GM12878 (cell line): ENCODE results near the gene LARGE1. TPM values are rescaled to one million over a fixed set of nuclear protein-coding genes. Genes with fewer than 3 reads are reported as not detected.
A peak's percentile ranks its signal among the peaks of the same experiment; 100 is the strongest.

Source experiments
- ATF7 ChIP-seq: fragments of 450-650 bp; IDR thresholded peaks from 2 replicates; pipeline ENCODE4 v1.6.1; 2016; ENCODE audit warnings: low read depth, mild to moderate bottlenecking
- CHD2 ChIP-seq: IDR thresholded peaks from 2 replicates; pipeline ENCODE4 v1.6.1; 2011; ENCODE audit warnings: low read depth, low read length, improper control_type of control experiment, borderline replicate concordance
- EP300 ChIP-seq, 2 experiments: fragments of 150-350 bp in 1 of 2; IDR thresholded peaks; 2 replicates each; pipeline ENCODE4 v1.6.1; 2011 to 2012; ENCODE audit warnings: low read depth in 2 of 2, low read length in 2 of 2, borderline replicate concordance in 1 of 2, improper control_type of control experiment in 1 of 2, inconsistent platforms in 1 of 2; ENCODE audit not compliant: control insufficient read depth in 1 of 2
- ESRRA ChIP-seq: IDR thresholded peaks from 2 replicates; pipeline ENCODE4 v1.6.1; 2012; ENCODE audit warnings: mild to moderate bottlenecking, low read length, improper control_type of control experiment
- ETV6 ChIP-seq, 2 experiments: fragments of 450-650 bp in 1 of 2; IDR thresholded peaks in 1 of 2; conservative IDR thresholded peaks in 1 of 2; 2 replicates each; pipeline ENCODE4 v1.6.1; 2014; ENCODE audit warnings: antibody characterized with exemption in 1 of 2, borderline replicate concordance in 1 of 2, low read depth in 1 of 2, mild to moderate bottlenecking in 1 of 2, moderate library complexity in 1 of 2
- FOXK2 ChIP-seq: fragments of 450-650 bp; IDR thresholded peaks from 2 replicates; pipeline ENCODE4 v1.6.1; 2017; ENCODE audit warnings: mild to moderate bottlenecking, moderate library complexity
- IRF4 ChIP-seq: IDR thresholded peaks from 2 replicates; pipeline ENCODE4 v1.6.1; 2011; ENCODE audit warnings: low read depth, low read length
- MEF2A ChIP-seq: IDR thresholded peaks from 2 replicates; pipeline ENCODE4 v1.6.1; 2011; ENCODE audit warnings: low read depth, mild to moderate bottlenecking, low read length, moderate library complexity; ENCODE audit not compliant: insufficient read depth
- MXI1 ChIP-seq: fragments of 150-350 bp; IDR thresholded peaks from 2 replicates; pipeline ENCODE4 v1.6.1; 2011; ENCODE audit warnings: low read depth, mild to moderate bottlenecking, inconsistent platforms, low read length, improper control_type of control experiment
- MYB ChIP-seq: fragments of 150-350 bp; IDR thresholded peaks from 2 replicates; pipeline ENCODE4 v1.6.1; 2014; ENCODE audit warnings: mild to moderate bottlenecking, low read depth, low read length, borderline replicate concordance
- NR2C2 ChIP-seq: IDR thresholded peaks from 2 replicates; pipeline ENCODE4 v1.6.1; 2011; ENCODE audit warnings: borderline replicate concordance, low read depth; ENCODE audit not compliant: control insufficient read depth, insufficient read length
- NRF1 ChIP-seq: conservative IDR thresholded peaks from 2 replicates; pipeline ENCODE4 v1.6.1; 2011; ENCODE audit warnings: mild to moderate bottlenecking, low read depth, low read length, improper control_type of control experiment
- RAD51 ChIP-seq: fragments of 450-650 bp; IDR thresholded peaks from 2 replicates; pipeline ENCODE4 v1.6.1; 2016; ENCODE audit warnings: moderate library complexity, mild to moderate bottlenecking, inconsistent platforms
- SMARCA5 ChIP-seq: fragments of 450-650 bp; IDR thresholded peaks from 2 replicates; pipeline ENCODE4 v1.6.1; 2017; ENCODE audit warnings: mild to moderate bottlenecking
- STAT1 ChIP-seq: fragments of 450-650 bp; conservative IDR thresholded peaks from 2 replicates; pipeline ENCODE4 v1.6.1; 2014; ENCODE audit warnings: antibody characterized with exemption, mild to moderate bottlenecking
- SUPT20H ChIP-seq: IDR thresholded peaks from 2 replicates; pipeline ENCODE4 v1.6.1; 2011; ENCODE audit warnings: low read depth, mild to moderate bottlenecking, low read length, moderate library complexity, borderline replicate concordance; ENCODE audit not compliant: control insufficient read depth
- TAF1 ChIP-seq: IDR thresholded peaks from 2 replicates; pipeline ENCODE4 v1.6.1; 2011; ENCODE audit warnings: mild to moderate bottlenecking, low read depth, low read length, borderline replicate concordance
- TBL1XR1 ChIP-seq: IDR thresholded peaks from 2 replicates; pipeline ENCODE4 v1.6.1; 2012; ENCODE audit warnings: low read depth, low read length, improper control_type of control experiment
- TCF3 ChIP-seq: IDR thresholded peaks from 2 replicates; pipeline ENCODE4 v1.6.1; 2012; ENCODE audit warnings: low read depth, mild to moderate bottlenecking, low read length, borderline replicate concordance; ENCODE audit not compliant: insufficient read depth
- ZNF217 ChIP-seq: fragments of 450-650 bp; IDR thresholded peaks from 2 replicates; pipeline ENCODE4 v1.6.1; 2017; ENCODE audit warnings: antibody characterized with exemption, mild to moderate bottlenecking
- polyA plus RNA-seq, 11 experiments: library from polyadenylated mRNA; depleted of rRNA in 4 of 11; unstranded in 6 of 11; stranded (reverse) in 5 of 11; fragments of >200 nt; fragmentation: Nextera tagmentation in 4 of 11; fragmentation: Illumina TruSeq in 1 of 11; extraction: Ambion mirVana in 4 of 11; extraction: Trizol in 1 of 11; gene quantifications; 1 replicate in 1 of 11; 2 replicates in 10 of 11; pipeline versions ENCODE4 v1.2.1 to v1.2.3, GENCODE V29; 2011 to 2016; ENCODE audit warnings: inconsistent platforms in 2 of 11, missing spikeins in 2 of 11, low read depth in 1 of 11
- total RNA-seq, 4 experiments: library from RNA; depleted of rRNA in 3 of 4; stranded (reverse); fragments of >200 nt in 3 of 4; fragmentation: Illumina TruSeq in 1 of 4; extraction: Trizol in 1 of 4; gene quantifications; 2 replicates each; pipeline versions ENCODE4 v1.2.1 to v1.2.3, GENCODE V29; 2013 to 2021
- TF ChIP-seq, protein P1 (sequence below): IDR thresholded peaks from 2 replicates; pipeline ENCODE4 v1.6.1; 2011; ENCODE audit warnings: borderline replicate concordance, low read depth, mild to moderate bottlenecking, moderate library complexity, low read length; ENCODE audit not compliant: insufficient read depth, poor library complexity, severe bottlenecking
- TF ChIP-seq, protein P2 (sequence below): IDR thresholded peaks from 2 replicates; pipeline ENCODE4 v1.6.1; 2011; ENCODE audit warnings: borderline replicate concordance, low read depth, mild to moderate bottlenecking, moderate library complexity, mixed read lengths, low read length; ENCODE audit not compliant: insufficient read depth; ENCODE audit errors: extremely low read length
- TF ChIP-seq, protein P3 (sequence below): fragments of 450-650 bp; formaldehyde crosslinking; IDR thresholded peaks from 2 replicates; pipeline ENCODE4 v1.5.0; 2022; ENCODE audit warnings: mild to moderate bottlenecking, missing genetic modification characterization
- TF ChIP-seq, protein P4 (sequence below): IDR thresholded peaks from 2 replicates; pipeline ENCODE4 v1.6.1; 2011; ENCODE audit warnings: low read depth, low read length, improper control_type of control experiment, borderline replicate concordance

LARGE1 gene
- total and polyA plus RNA-seq, 10 of the 15 experiments (the other 5 are each of a cell fraction or from before 2014, with no cell fraction given): 3.2 to 41.4 (median 17.3) TPM

DNA sequence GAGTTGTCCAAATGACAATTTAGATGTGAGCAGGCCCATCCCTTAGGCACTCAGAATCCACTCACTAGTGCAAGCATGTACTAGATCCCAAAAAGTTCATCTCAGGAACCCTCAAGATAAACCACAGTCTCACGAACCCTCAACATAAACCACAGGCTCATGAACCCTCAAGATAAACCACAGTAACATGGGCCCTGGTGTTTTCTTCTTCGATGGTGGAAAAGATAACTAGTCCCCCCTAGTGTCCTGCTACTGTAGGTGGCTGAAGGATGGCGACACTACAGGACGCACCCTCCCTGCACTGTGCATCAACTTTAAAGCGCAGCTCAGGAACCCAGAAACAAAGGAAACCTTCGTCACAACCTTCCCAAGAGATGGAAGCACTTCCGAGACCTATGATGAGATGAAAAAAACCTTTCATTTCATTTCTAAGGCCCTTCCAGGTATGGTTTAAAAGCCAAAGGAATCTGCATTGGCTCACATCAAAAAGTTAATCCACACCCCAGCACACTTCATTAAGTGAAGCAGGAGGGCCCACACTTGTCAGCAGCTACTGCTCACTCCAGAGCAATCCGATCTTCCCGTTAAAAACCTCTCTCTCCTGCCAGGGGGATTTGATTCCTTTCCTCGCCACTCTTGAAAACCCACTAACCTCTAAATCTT is 2.4 kb downstream of the LARGE1 start (continued):
- TF ChIP-seq, protein P1, sequence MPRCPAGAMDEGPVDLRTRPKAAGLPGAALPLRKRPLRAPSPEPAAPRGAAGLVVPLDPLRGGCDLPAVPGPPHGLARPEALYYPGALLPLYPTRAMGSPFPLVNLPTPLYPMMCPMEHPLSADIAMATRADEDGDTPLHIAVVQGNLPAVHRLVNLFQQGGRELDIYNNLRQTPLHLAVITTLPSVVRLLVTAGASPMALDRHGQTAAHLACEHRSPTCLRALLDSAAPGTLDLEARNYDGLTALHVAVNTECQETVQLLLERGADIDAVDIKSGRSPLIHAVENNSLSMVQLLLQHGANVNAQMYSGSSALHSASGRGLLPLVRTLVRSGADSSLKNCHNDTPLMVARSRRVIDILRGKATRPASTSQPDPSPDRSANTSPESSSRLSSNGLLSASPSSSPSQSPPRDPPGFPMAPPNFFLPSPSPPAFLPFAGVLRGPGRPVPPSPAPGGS: no peak
- no peak for TF ChIP-seq ZNF217
- no peak for TF ChIP-seq MYB
- TF ChIP-seq CHD2: no peak
- TF ChIP-seq ESRRA: no peak
- TF ChIP-seq, protein P2, sequence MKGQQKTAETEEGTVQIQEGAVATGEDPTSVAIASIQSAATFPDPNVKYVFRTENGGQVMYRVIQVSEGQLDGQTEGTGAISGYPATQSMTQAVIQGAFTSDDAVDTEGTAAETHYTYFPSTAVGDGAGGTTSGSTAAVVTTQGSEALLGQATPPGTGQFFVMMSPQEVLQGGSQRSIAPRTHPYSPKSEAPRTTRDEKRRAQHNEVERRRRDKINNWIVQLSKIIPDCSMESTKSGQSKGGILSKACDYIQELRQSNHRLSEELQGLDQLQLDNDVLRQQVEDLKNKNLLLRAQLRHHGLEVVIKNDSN: no peak
- TF ChIP-seq, protein P3, sequence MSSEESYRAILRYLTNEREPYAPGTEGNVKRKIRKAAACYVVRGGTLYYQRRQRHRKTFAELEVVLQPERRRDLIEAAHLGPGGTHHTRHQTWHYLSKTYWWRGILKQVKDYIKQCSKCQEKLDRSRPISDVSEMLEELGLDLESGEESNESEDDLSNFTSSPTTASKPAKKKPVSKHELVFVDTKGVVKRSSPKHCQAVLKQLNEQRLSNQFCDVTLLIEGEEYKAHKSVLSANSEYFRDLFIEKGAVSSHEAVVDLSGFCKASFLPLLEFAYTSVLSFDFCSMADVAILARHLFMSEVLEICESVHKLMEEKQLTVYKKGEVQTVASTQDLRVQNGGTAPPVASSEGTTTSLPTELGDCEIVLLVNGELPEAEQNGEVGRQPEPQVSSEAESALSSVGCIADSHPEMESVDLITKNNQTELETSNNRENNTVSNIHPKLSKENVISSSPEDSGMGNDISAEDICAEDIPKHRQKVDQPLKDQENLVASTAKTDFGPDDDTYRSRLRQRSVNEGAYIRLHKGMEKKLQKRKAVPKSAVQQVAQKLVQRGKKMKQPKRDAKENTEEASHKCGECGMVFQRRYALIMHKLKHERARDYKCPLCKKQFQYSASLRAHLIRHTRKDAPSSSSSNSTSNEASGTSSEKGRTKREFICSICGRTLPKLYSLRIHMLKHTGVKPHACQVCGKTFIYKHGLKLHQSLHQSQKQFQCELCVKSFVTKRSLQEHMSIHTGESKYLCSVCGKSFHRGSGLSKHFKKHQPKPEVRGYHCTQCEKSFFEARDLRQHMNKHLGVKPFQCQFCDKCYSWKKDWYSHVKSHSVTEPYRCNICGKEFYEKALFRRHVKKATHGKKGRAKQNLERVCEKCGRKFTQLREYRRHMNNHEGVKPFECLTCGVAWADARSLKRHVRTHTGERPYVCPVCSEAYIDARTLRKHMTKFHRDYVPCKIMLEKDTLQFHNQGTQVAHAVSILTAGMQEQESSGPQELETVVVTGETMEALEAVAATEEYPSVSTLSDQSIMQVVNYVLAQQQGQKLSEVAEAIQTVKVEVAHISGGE (CRISPR knock-in tag): no peak
- TF ChIP-seq TAF1: no peak
- TF ChIP-seq STAT1: no peak
- TF ChIP-seq EP300 (IDR thresholded peaks at IDR 0.05; ENCODE audit: borderline replicate concordance in 1 of 2, control insufficient read depth in 1 of 2, low read depth in 2 of 2, low read length in 2 of 2): no peak
- no peak for TF ChIP-seq SMARCA5
- TF ChIP-seq, protein P4, sequence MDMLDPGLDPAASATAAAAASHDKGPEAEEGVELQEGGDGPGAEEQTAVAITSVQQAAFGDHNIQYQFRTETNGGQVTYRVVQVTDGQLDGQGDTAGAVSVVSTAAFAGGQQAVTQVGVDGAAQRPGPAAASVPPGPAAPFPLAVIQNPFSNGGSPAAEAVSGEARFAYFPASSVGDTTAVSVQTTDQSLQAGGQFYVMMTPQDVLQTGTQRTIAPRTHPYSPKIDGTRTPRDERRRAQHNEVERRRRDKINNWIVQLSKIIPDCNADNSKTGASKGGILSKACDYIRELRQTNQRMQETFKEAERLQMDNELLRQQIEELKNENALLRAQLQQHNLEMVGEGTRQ: no peak
- TF ChIP-seq TCF3: no peak
- TF ChIP-seq FOXK2: no peak
- no peak for TF ChIP-seq MEF2A
- peak in 1 of 2 experiments; percentile 13; a peak in 1 of 4 replicates for TF ChIP-seq ETV6 (conservative IDR thresholded peaks at IDR 0.05 in 1 of 2, IDR thresholded peaks at IDR 0.05 in 1 of 2; ENCODE audit: borderline replicate concordance in 1 of 2, low read depth in 1 of 2)
- TF ChIP-seq NRF1: no peak
- TF ChIP-seq ATF7: no peak
- no peak for TF ChIP-seq RAD51
- TF ChIP-seq SUPT20H: no peak
- no peak for TF ChIP-seq IRF4
- TF ChIP-seq TBL1XR1: no peak
- no peak for TF ChIP-seq MXI1
- no peak for TF ChIP-seq NR2C2
